HK-2 (cell line): Measurements from ENCODE around the gene PANK3.
"Not testable (repeated sequence)": the region's sequence is repeated elsewhere in the genome, so short reads cannot be mapped to it uniquely, and the experiment has no call there.

Experiments used
- DNase-seq: peaks from one replicate; pipeline ENCODE4 v3.0.0-alpha.2; 2018; ENCODE audit not compliant: unreplicated experiment

PANK3 gene

DNA sequence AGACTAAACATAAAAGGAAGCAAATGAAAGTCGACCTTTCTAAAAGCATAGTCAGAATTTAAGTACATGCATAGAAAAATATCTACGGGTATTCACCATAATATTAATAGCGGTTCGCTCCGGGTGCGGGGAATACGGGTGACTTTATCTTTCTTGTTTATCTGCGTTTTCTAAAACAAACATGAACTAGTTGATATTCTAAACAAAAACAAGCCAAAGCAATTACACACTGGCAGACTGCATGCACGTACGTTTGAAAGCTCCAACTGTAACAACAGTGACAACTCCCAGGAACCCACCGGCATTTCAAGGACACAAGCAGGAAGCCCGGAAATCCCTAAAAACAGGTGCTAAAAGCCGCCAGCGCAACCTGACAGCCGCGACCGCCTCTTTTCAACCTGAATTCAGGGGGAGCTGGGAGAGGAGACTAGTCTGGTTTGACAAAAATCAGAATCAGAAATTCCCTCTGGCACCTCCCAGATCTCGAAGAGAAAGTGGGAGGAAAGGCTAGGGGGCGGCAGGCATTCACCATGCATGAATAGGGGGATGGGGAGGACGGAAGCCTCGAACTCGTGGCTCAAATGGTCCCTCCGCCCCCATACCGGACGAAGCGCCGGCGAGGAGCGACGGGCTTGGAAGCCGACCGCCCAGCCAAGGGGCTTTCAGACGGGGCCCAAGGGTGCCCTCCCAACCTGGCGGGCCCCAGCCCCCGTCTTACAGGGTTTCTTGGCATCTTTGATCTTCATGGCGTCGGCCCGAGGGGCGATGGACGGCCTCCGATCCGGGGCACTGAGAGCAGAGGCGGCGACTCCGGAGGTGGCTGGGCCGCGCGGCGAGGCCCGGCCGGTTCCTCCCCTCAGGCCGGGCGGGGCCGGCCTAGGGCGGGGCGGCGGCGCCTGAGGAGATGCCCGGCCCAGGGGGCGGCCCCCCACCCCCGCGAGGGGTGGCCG, at the start of gene PANK3:
Gene PANK3 (minus strand): TSS at position 831 of the 950 bp plus-strand sequence. CDS start 85 bp downstream, at position 746.
- DNase-seq = no peak

DNA sequence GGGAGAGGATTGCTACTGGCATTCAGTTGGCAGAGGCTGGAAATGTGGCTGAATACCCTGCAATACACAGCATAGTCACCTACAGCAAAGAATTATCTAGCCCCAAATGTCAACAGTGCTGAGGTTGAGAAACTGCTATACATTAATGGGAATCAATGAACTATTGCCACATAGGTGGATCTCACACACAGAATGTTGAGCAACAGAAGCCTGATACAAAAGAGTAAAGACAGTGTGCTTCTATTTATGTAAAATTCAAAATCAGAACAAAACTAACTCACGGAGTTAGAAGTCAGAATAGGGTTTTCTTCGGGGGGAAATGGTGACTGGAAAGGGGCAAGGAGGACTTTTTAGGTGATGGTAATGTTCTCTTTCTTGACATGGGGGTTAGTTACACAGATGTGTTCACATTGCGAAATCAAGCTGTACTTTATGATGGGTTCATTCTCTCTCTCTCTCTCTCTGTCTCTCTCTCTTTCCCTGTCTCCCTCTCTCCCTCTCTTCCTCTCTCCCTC, 45.7 kb upstream of the PANK3 start:
- DNase-seq = no peak

GRCh38 chr5:168620807-168621206, 41.6 kb upstream of the PANK3 start:
- DNase-seq = no peak

- no peak for DNase-seq
Measured at GRCh38 chr5:168614661-168615060, 35.5 kb upstream of the PANK3 start.

DNA sequence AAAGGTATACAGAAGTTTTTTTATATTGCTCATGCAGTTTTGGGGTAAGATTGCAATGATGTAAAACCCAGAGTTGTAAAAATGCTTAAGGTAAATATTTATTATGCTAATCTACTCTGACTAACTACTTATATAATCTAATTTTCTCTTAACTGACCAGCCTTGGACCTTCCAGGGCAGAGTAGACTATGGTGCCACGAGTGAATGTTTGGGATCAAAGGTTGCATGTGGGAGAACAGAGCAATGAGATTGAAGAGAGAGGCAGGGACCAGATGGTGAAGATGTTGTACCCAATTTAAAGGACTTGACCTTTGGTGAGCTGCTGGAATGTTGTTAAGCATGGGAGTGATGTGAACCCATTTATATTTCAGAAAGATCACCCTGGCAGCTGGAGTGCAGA, 34.8 kb upstream of the PANK3 start:
- DNase-seq = no peak

DNA sequence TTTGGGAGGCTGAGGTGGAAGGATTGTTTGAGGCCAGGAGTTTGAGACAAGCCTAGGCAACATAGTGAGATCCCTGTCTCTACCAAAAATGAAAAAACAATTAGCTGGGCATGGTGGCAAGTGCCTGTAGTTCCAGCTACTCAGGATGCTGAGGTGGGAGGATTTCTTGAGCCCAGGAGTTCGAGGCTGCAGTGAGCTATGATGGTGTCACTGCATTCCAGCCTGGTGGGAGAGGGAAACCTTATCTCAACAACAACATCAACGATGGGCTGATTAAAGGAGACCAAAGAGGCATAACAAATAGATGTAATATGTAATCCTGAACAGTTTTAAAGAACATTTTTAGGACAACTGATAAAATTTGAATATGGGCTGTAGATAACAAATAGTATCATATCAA, 34.2 kb upstream of the PANK3 start:
- DNase-seq = no peak

DNA sequence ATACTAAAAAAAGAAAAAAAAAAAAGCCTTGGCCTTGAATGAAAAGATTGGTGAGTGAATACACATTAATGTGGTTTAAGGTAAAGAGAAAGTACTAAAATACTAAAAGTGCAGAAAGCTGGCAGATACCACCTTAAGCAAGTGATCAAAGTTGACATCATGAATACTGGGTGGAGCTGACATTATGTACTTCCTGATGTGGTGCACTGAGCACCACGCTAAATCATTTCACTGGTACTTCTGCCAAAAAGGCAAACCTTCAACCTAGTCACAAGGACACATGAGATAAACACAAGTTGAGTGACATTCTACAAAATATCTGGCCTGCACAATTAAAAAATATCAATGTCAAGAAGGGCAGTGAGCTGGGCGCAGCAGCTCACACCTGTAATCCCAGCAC, 33.8 kb upstream of the PANK3 start:
- no peak for DNase-seq

- no peak for DNase-seq
Measured at GRCh38 chr5:168612123-168612522, 33.0 kb upstream of the PANK3 start.

- DNase-seq = no peak
Measured at GRCh38 chr5:168611165-168611564, 32.0 kb upstream of the PANK3 start.

- no peak for DNase-seq
Measured at GRCh38 chr5:168609806-168610482, 30.8 kb upstream of the PANK3 start.

GRCh38 chr5:168608821-168609220, 29.7 kb upstream of the PANK3 start:
- DNase-seq = no peak

DNA sequence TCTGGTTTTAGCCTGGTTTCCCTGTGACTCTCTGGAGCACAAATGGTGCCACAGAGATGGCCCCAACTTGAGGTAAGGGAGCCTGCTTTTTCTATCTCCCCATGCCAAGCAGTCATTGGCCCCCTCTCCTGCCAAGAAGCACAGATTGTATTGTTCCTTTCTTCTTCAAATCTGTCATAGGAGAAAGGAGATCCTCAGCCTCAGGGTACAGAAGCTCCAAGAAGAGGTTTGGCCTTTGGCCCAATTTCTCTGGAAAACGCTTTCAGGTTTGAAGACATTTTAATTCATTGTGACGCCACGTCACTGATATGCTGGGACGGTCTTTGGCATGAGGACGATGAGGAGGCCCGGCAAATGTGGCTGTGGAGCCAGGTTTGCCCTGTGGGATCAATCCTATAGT, 29.2 kb upstream of the PANK3 start:
- no peak for DNase-seq

DNA sequence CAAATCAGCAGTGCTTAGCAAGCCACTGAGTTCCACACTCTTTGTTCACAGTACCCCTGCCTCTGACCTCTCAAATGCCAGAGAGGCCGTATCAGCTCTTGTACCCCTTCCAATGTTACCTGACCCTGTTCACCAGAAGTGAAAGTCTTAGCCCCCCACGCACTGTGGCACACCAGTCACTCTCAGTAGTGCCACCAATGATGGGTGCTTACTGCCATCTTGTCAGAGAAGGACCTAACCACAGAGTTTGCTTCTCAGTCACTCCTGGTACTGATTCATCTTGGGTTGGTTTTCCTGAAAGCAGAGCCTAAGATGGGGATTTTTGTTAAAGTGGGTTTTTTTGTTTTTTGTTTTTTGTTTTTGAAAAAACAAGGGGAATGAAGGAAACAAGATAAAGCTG, 28.8 kb upstream of the PANK3 start:
- no peak for DNase-seq

- no peak for DNase-seq
Measured at GRCh38 chr5:168606562-168606961, 27.4 kb upstream of the PANK3 start.

GRCh38 chr5:168604436-168604835, 25.3 kb upstream of the PANK3 start:
- no peak for DNase-seq

DNA sequence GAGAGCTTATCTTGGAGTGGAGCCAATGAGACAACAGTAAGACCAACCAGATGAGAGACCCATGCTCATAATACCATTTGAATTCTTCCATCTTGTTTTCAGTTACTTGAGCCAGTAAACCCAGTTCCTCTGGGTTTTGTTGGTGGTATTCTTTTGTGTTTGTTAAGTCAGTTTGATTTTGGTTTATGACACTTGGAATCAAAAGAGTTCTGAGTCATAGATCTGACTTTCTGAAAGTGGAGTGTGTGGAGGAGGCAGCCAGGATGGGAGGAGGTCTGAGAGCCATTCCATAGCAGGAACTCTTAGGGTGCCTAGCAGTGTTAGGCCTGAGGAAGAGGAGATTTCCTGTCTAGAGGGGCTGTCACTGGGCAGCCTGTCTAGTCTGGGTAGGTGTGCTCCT, 24.6 kb upstream of the PANK3 start:
- no peak for DNase-seq

- DNase-seq = no peak
Measured at GRCh38 chr5:168602517-168602916, 23.3 kb upstream of the PANK3 start.

DNA sequence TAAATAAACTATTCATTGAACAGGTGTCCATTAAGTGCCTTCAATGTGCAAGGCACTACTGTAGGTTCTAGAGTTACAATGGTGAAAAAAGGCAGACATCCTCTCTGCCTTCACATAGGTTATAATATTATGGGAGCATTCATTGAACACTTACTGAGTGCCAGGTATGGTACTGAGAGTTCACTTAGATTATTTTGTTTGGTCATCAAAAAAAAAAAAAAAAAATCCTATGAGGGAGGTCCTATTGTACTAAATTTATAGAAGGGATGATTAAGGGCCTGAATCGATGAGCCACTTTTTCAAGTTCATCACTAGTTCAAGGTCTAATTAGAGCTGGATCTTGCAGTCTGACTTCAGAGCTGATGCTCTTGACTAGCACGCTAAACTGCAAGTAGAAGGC, 22.8 kb upstream of the PANK3 start:
- no peak for DNase-seq

DNA sequence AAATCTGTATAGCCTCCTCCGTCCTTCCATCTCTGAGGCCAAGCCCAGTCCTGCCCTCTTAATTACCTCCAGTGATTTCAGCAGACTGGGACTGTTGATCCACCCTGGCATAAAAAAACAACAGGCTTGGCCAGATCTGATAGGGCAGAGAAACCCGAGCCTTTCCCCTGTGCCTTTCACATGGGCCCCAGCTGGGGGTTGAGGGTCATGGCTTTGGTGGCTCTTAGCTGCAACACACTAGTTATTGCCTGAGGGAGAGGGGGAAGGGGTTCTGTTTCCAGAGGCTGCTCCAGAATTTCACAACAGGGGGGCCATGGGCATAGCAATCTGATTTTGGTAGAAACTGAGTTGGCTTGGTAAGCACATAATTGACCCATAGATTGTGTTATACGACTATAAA, 21.2 kb upstream of the PANK3 start:
- no peak for DNase-seq

GRCh38 chr5:168599826-168600225, 20.7 kb upstream of the PANK3 start:
- DNase-seq = no peak

- DNase-seq = no peak
Measured at GRCh38 chr5:168598639-168599038, 19.5 kb upstream of the PANK3 start.

- DNase-seq = no peak
Measured at GRCh38 chr5:168596927-168597326, 17.8 kb upstream of the PANK3 start.

GRCh38 chr5:168596122-168596521, 17.0 kb upstream of the PANK3 start:
- not testable (repeated sequence) for DNase-seq
